AG04449 (cell line): ENCODE measurements around the gene CDHR2.

Source experiments
- CTCF ChIA-PET: fragments of 350-600 bp; formaldehyde crosslinking; extraction: SDS; loops from one replicate; lab custom pipeline; 2021; ENCODE audit warnings: antibody characterized with exemption; lab: Yijun Ruan, JAX
- POLR2A ChIA-PET: fragments of 400-600, 350-600 bp; formaldehyde crosslinking; extraction: SDS; loops from one replicate; lab custom pipeline; 2020; ENCODE audit warnings: antibody characterized with exemption, inconsistent platforms; lab: Yijun Ruan, JAX
- DNase-seq: peaks from one replicate; pipeline ENCODE4 v3.0.0-alpha.2; 2010; ENCODE audit warnings: low read depth, low spot score
- H3K4me3 ChIP-seq: 2 replicates; pipeline ENCODE4 v1.5.1; 2011; ENCODE audit warnings: low read depth, mild to moderate bottlenecking, control low read depth, low read length
- CTCF ChIP-seq: IDR thresholded peaks from one replicate; pipeline ENCODE4 v1.5.1; 2011; ENCODE audit warnings: mild to moderate bottlenecking, moderate library complexity, low read length, control low read depth, inconsistent platforms; ENCODE audit not compliant: insufficient read depth; ENCODE audit errors: missing control alignments

Gene CDHR2

GRCh38 chr5:176644294-176644693, 95.2 kb downstream of the CDHR2 start:
- CTCF ChIA-PET, result interaction anchor here (1.0 to 15.6 kb wide), 4 partner anchors 11 to 71 kb away, joined by 3 to 190 read pairs (median 3); partner anchors contain the start of genes EIF4E1B and SNCB
- TF ChIP-seq CTCF, result no peak
- POLR2A ChIA-PET, result no interaction called here
- H3K4me3 ChIP-seq, result no peak overlapping the region
- DNase-seq, result no peak

GRCh38 chr5:176644878-176645670, 95.9 kb downstream of the CDHR2 start:
- DNase-seq, result no peak
- no peak for TF ChIP-seq CTCF
- POLR2A ChIA-PET, result no interaction called here
- CTCF ChIA-PET, result interaction anchor here (1.0 to 15.6 kb wide), 4 partner anchors 12 to 72 kb away, joined by 3 to 190 read pairs (median 3); no protein-coding TSS in a partner anchor
- H3K4me3 ChIP-seq, result no peak overlapping the region
